ENCODE data around the gene PLEKHF1. TPM values are rescaled to one million over a fixed set of nuclear protein-coding genes. Genes with fewer than 3 reads are reported as not detected.

PLEKHF1 gene
- total RNA-seq, 1 donor from 2014 or later = 27.8 TPM

- no peak for TF ChIP-seq CTCF (IDR thresholded peaks at IDR 0.05; ENCODE audit: borderline replicate concordance)
These were observed 33.8 kb upstream of the PLEKHF1 start for GRCh38 chr19:29631450-29631849.

GRCh38 chr19:29634002-29634401, 31.3 kb upstream of the PLEKHF1 start:
- TF ChIP-seq CTCF (IDR thresholded peaks at IDR 0.05; ENCODE audit: borderline replicate concordance) = no peak
- DNase-seq = no peak
- Histone ChIP-seq H3K27ac (replicated peaks) (no peak overlapping the region), H3K4me1 (no peaks in the 10 kb centered on the region), H3K36me3 (no peaks in the 10 kb centered on the region), H3K4me3 (no peak overlapping the region), H3K9me3 (replicated peaks) (peaks cover 6% of the 10 kb centered on the region), H3K27me3 (ENCODE audit: low read depth) (no peaks in the 10 kb centered on the region)
- intact Hi-C loops (cut with micrococcal nuclease) = no loop called here

More at GRCh38 chr19:29631450-29631849, 33.8 kb upstream of the PLEKHF1 start:
- no peaks in the 10 kb centered on the region for H3K4me1 ChIP-seq
- intact Hi-C loops (cut with micrococcal nuclease) = no loop called here
- no peaks in the 10 kb centered on the region for H3K27me3 ChIP-seq (ENCODE audit: low read depth)
- H3K4me3 ChIP-seq = no peak overlapping the region
- H3K27ac ChIP-seq (replicated peaks) = no peak overlapping the region
- no peak for DNase-seq
- peaks cover 6% of the 10 kb centered on the region for H3K9me3 ChIP-seq (replicated peaks)
- H3K36me3 ChIP-seq = no peaks in the 10 kb centered on the region

- Histone ChIP-seq H3K4me1 (no peaks in the 10 kb centered on the region), H3K27ac (replicated peaks) (no peak overlapping the region), H3K27me3 (ENCODE audit: low read depth) (no peaks in the 10 kb centered on the region), H3K9me3 (replicated peaks) (peaks cover 6% of the 10 kb centered on the region), H3K36me3 (no peaks in the 10 kb centered on the region), H3K4me3 (no peak overlapping the region)
- no peak for TF ChIP-seq CTCF (IDR thresholded peaks at IDR 0.05; ENCODE audit: borderline replicate concordance)
- intact Hi-C loops (cut with micrococcal nuclease) = no loop called here
- DNase-seq = no peak
These were observed 30.7 kb upstream of the PLEKHF1 start for GRCh38 chr19:29634423-29635130.

- Histone ChIP-seq H3K27me3 (ENCODE audit: low read depth) (no peaks in the 10 kb centered on the region), H3K4me3 (no peak overlapping the region), H3K4me1 (no peaks in the 10 kb centered on the region), H3K36me3 (no peaks in the 10 kb centered on the region), H3K9me3 (replicated peaks) (peaks cover 6% of the 10 kb centered on the region), H3K27ac (replicated peaks) (no peak overlapping the region)
- intact Hi-C loops (cut with micrococcal nuclease) = no loop called here
- TF ChIP-seq CTCF (IDR thresholded peaks at IDR 0.05; ENCODE audit: borderline replicate concordance) = no peak
- no peak for DNase-seq
These were observed 29.3 kb upstream of the PLEKHF1 start for GRCh38 chr19:29635963-29636362.

GRCh38 chr19:29636553-29637360, 28.5 kb upstream of the PLEKHF1 start:
- Histone ChIP-seq H3K9me3 (replicated peaks) (peaks cover 6% of the 10 kb centered on the region), H3K36me3 (no peaks in the 10 kb centered on the region), H3K4me3 (no peak overlapping the region), H3K27me3 (ENCODE audit: low read depth) (no peaks in the 10 kb centered on the region), H3K4me1 (no peaks in the 10 kb centered on the region), H3K27ac (replicated peaks) (no peak overlapping the region)
- DNase-seq = no peak
- no peak for TF ChIP-seq CTCF (IDR thresholded peaks at IDR 0.05; ENCODE audit: borderline replicate concordance)
- intact Hi-C loops (cut with micrococcal nuclease) = no loop called here

All from left ventricle myocardium inferior (tissue), 1 donor.